PFSK-1 (cell line): ENCODE results near the gene FAM184B.

Experiments
- FOXP2 ChIP-seq: optimal IDR thresholded peaks from 2 replicates; pipeline ENCODE3; 2011; ENCODE audit warnings: borderline replicate concordance, control low read depth, inconsistent platforms; ENCODE audit not compliant: insufficient read depth; ENCODE audit errors: extremely low read length, extremely low read depth
- POLR2AphosphoS5 ChIP-seq: IDR thresholded peaks from 2 replicates; pipeline ENCODE4 v1.6.1; 2012; ENCODE audit warnings: low read depth, mild to moderate bottlenecking, control low read depth, low read length, moderate library complexity
- SIN3A ChIP-seq: IDR thresholded peaks from 2 replicates; pipeline ENCODE4 v1.6.1; 2012; ENCODE audit warnings: mild to moderate bottlenecking, low read length, moderate library complexity, borderline replicate concordance; ENCODE audit not compliant: insufficient read depth
- TF ChIP-seq, protein P1 (sequence below), 2 experiments: IDR thresholded peaks; 2 replicates each; pipeline versions ENCODE4 v1.6.1 to v1.8.0; 2011 to 2012; ENCODE audit warnings: low read depth in 2 of 2, low read length in 2 of 2, control low read depth in 1 of 2, inconsistent platforms in 1 of 2, mild to moderate bottlenecking in 1 of 2, moderate library complexity in 1 of 2; ENCODE audit not compliant: insufficient read depth in 1 of 2

DNA sequence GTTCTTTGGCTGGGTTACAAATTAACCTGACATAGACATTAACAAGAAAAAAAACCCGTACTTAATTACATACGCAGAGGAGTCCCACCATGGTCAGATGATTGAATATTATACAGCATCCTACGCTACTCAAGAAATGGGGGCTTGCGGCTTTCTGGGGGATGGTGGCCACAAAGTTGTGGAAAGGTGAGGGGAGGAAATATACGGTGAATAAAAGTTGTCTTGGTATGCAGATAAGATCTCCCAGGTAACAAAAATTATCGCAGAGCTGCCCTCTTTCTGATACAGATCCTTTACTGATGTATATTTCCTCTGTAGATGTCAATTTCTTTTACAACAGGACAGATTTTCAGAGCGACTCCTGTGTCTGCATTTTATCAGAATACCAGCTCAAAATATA is 28.2 kb upstream of the FAM184B start:
- TF ChIP-seq POLR2AphosphoS5: no peak
- TF ChIP-seq, protein P1, sequence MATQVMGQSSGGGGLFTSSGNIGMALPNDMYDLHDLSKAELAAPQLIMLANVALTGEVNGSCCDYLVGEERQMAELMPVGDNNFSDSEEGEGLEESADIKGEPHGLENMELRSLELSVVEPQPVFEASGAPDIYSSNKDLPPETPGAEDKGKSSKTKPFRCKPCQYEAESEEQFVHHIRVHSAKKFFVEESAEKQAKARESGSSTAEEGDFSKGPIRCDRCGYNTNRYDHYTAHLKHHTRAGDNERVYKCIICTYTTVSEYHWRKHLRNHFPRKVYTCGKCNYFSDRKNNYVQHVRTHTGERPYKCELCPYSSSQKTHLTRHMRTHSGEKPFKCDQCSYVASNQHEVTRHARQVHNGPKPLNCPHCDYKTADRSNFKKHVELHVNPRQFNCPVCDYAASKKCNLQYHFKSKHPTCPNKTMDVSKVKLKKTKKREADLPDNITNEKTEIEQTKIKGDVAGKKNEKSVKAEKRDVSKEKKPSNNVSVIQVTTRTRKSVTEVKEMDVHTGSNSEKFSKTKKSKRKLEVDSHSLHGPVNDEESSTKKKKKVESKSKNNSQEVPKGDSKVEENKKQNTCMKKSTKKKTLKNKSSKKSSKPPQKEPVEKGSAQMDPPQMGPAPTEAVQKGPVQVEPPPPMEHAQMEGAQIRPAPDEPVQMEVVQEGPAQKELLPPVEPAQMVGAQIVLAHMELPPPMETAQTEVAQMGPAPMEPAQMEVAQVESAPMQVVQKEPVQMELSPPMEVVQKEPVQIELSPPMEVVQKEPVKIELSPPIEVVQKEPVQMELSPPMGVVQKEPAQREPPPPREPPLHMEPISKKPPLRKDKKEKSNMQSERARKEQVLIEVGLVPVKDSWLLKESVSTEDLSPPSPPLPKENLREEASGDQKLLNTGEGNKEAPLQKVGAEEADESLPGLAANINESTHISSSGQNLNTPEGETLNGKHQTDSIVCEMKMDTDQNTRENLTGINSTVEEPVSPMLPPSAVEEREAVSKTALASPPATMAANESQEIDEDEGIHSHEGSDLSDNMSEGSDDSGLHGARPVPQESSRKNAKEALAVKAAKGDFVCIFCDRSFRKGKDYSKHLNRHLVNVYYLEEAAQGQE (IDR thresholded peaks at IDR 0.05; ENCODE audit: insufficient read depth in 1 of 2, low read depth in 2 of 2, low read length in 2 of 2): no peak
- no peak for TF ChIP-seq SIN3A
- TF ChIP-seq FOXP2: no peak
